Thoracic aorta (tissue), 2 donors: ENCODE results near the gene ADCYAP1. TPM values are rescaled to one million over a fixed set of nuclear protein-coding genes. Genes with fewer than 3 reads are reported as not detected.

ENCODE experiments used
- ATAC-seq: fragments of 150-250 bp; one replicate; pipeline ENCODE4 v1.8.0; 2017; ENCODE audit warnings: low read depth; ENCODE audit not compliant: insufficient number of reproducible peaks, low FRiP score
- DNase-seq: peaks from one replicate; pipeline ENCODE4 v3.0.0-alpha.2; 2020; ENCODE audit warnings: low spot score
- H3K27ac ChIP-seq, 2 donors: fragments of 200-600 bp; sonication (generic); 1 replicate in 1 of 2; 2 replicates in 1 of 2; pipeline ENCODE4 v1.5.1; 2016; ENCODE audit warnings: mild to moderate bottlenecking in 2 of 2, moderate library complexity in 2 of 2
- H3K27me3 ChIP-seq: fragments of 200-600 bp; sonication (generic); replicated peaks from 2 replicates; pipeline ENCODE4 v1.6.0; 2016; ENCODE audit warnings: mild to moderate bottlenecking; ENCODE audit not compliant: insufficient read depth
- H3K36me3 ChIP-seq: fragments of 200-600 bp; sonication (generic); one replicate; pipeline ENCODE4 v1.5.1; 2016
- H3K4me1 ChIP-seq, 2 donors: fragments of 200-600 bp; sonication (generic); 1 replicate in 1 of 2; 2 replicates in 1 of 2; pipeline versions ENCODE4 v1.5.1 to v1.6.0; 2016; ENCODE audit warnings: low read depth in 2 of 2, mild to moderate bottlenecking in 1 of 2; ENCODE audit not compliant: control insufficient read depth in 1 of 2
- H3K4me3 ChIP-seq: fragments of 200-600 bp; sonication (generic); 2 replicates; pipeline ENCODE4 v1.5.1; 2016; ENCODE audit warnings: mild to moderate bottlenecking
- H3K9me3 ChIP-seq: fragments of 200-600 bp; sonication (generic); 2 replicates; pipeline ENCODE4 v1.5.1; 2016
- CTCF ChIP-seq: fragments of 200-600 bp; sonication (generic); IDR thresholded peaks from one replicate; pipeline ENCODE4 v1.5.1; 2019; ENCODE audit warnings: antibody characterized with exemption
- total RNA-seq, 2 donors: library from RNA; depleted of rRNA; stranded (reverse); fragments of >200 nt; gene quantifications; one replicate each; pipeline versions ENCODE4 v1.1.0 to v1.2.3, GENCODE V29; 2016

ADCYAP1 gene
- total RNA-seq, 2 donors from 2014 or later = 1.3 to 15.3 TPM

- no peaks in the 10 kb centered on the region for H3K9me3 ChIP-seq
- ATAC-seq (no peak), DNase-seq (no peak)
- H3K4me3 ChIP-seq = peak overlapping the region; percentile 68
- H3K27me3 ChIP-seq = peaks cover 32% of the 10 kb centered on the region
- no peaks in the 10 kb centered on the region for H3K36me3 ChIP-seq
- peaks cover 24 to 49% of the 10 kb centered on the region in 2 donors for H3K4me1 ChIP-seq
- H3K27ac ChIP-seq = no peak overlapping the region
- no peak for TF ChIP-seq CTCF
Observed at GRCh38 chr18:908758-909724, 4.4 kb downstream of the ADCYAP1 start.

GRCh38 chr18:910247-910646 is 5.6 kb downstream of the ADCYAP1 start:
- H3K4me3 ChIP-seq = no peak overlapping the region
- DNase-seq = no peak
- TF ChIP-seq CTCF = no peak
- H3K9me3 ChIP-seq = no peaks in the 10 kb centered on the region
- no peak overlapping the region for H3K27ac ChIP-seq
- no peak for ATAC-seq
- H3K4me1 ChIP-seq = peaks cover 21 to 41% of the 10 kb centered on the region in 2 donors
- H3K36me3 ChIP-seq = no peaks in the 10 kb centered on the region
- peaks cover 25% of the 10 kb centered on the region for H3K27me3 ChIP-seq

GRCh38 chr18:911025-911424 is 6.4 kb downstream of the ADCYAP1 start:
- TF ChIP-seq CTCF = no peak
- H3K27me3 ChIP-seq = peaks cover 23% of the 10 kb centered on the region
- no peaks in the 10 kb centered on the region for H3K36me3 ChIP-seq
- DNase-seq (no peak), ATAC-seq (no peak)
- H3K4me1 ChIP-seq = peaks cover 20 to 35% of the 10 kb centered on the region in 2 donors
- no peak overlapping the region for H3K4me3 ChIP-seq
- H3K27ac ChIP-seq = no peak overlapping the region
- no peaks in the 10 kb centered on the region for H3K9me3 ChIP-seq

GRCh38 chr18:911486-911885 is 6.8 kb downstream of the ADCYAP1 start:
- peaks cover 16 to 30% of the 10 kb centered on the region in 2 donors for H3K4me1 ChIP-seq
- H3K27ac ChIP-seq = no peak overlapping the region
- no peak for TF ChIP-seq CTCF
- no peaks in the 10 kb centered on the region for H3K9me3 ChIP-seq
- no peak for DNase-seq
- H3K27me3 ChIP-seq = peaks cover 18% of the 10 kb centered on the region
- ATAC-seq = no peak
- no peak overlapping the region for H3K4me3 ChIP-seq
- no peaks in the 10 kb centered on the region for H3K36me3 ChIP-seq

GRCh38 chr18:916562-916961 is 11.9 kb downstream of the ADCYAP1 start:
- Histone ChIP-seq H3K36me3 (no peaks in the 10 kb centered on the region), H3K4me3 (no peak overlapping the region), H3K4me1 (no peaks in the 10 kb centered on the region), H3K9me3 (no peaks in the 10 kb centered on the region), H3K27me3 (no peaks in the 10 kb centered on the region), H3K27ac (no peak overlapping the region)
- TF ChIP-seq CTCF = no peak
- DNase-seq = no peak
- ATAC-seq = no peak
